Brain microvascular endothelial cell (primary cell): ENCODE results near the gene STARD7.

Experiments
- DNase-seq: peaks from one replicate; pipeline ENCODE4 v3.0.0-alpha.2; 2020
- H3K27ac ChIP-seq: fragments of 250-450 bp; sonication (Bioruptor Pico); 2 replicates; pipeline ENCODE4 v1.5.1; 2020; ENCODE audit warnings: mild to moderate bottlenecking, moderate library complexity
- H3K27me3 ChIP-seq: fragments of 250-450 bp; sonication (Bioruptor Pico); replicated peaks from 2 replicates; pipeline ENCODE4 v1.5.1; 2020; ENCODE audit warnings: mild to moderate bottlenecking
- H3K36me3 ChIP-seq: fragments of 250-450 bp; sonication (Bioruptor Pico); replicated peaks from 2 replicates; pipeline ENCODE4 v1.5.1; 2020; ENCODE audit warnings: mild to moderate bottlenecking
- H3K4me3 ChIP-seq: 2 replicates; pipeline ENCODE4 v1.5.1; 2011; ENCODE audit warnings: low read depth, mild to moderate bottlenecking, control low read depth, low read length, moderate library complexity
- CTCF ChIP-seq: IDR thresholded peaks from 2 replicates; pipeline ENCODE4 v1.5.1; 2011; ENCODE audit warnings: low read depth, mild to moderate bottlenecking, moderate library complexity, low read length, control low read depth, inconsistent platforms; ENCODE audit errors: missing control alignments
- in situ Hi-C: cut with HindIII; loops from 2 replicates; pipeline ENCODE4 v1.10.0; 2017; ENCODE audit warnings: low sequenced_read_pairs, low pct_ligation_motif_present

STARD7 gene

GRCh38 chr2:96212339-96212738 lies 3.7 kb upstream of the STARD7 start:
- in situ Hi-C loops = no loop called here
- Histone ChIP-seq H3K27me3 (no peaks in the 10 kb centered on the region), H3K27ac (no peak overlapping the region), H3K4me3 (no peak overlapping the region), H3K36me3 (no peaks in the 10 kb centered on the region)
- TF ChIP-seq CTCF = no peak
- no peak for DNase-seq

- H3K27ac ChIP-seq = no peak overlapping the region
- no peaks in the 10 kb centered on the region for H3K36me3 ChIP-seq
- no peaks in the 10 kb centered on the region for H3K27me3 ChIP-seq
- no peak for DNase-seq
- peak overlapping the region; percentile 88 for H3K4me3 ChIP-seq
- in situ Hi-C loops = no loop called here
- TF ChIP-seq CTCF = no peak
Observed at GRCh38 chr2:96209729-96210085, 1.1 kb upstream of the STARD7 start.

- in situ Hi-C loops = no loop called here
- no peaks in the 10 kb centered on the region for H3K36me3 ChIP-seq
- peak overlapping the region; percentile 88 for H3K4me3 ChIP-seq
- no peak for TF ChIP-seq CTCF
- DNase-seq = no peak
- H3K27ac ChIP-seq = peak overlapping the region; percentile 8
- H3K27me3 ChIP-seq = no peaks in the 10 kb centered on the region
Observed at GRCh38 chr2:96209011-96209728, 543 bp upstream of the STARD7 start.

DNA sequence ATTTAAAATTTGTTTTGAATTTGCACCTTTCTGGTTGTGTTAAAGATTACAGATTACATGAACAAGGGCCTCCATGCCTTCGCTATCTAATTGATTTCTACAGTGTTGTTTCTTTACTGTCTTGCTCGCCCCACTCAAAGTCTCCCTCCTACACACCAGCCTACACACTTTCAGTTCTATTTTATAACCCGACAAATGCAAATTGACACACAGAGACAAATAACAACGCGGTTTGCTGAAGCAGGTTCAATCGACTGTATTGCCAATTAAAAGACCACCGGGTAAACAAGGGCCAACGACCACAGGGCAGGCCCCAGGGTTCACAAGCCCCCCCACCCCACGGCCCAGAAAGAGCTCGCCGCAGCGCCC lies 869 bp downstream of the STARD7 start:
- no peaks in the 10 kb centered on the region for H3K36me3 ChIP-seq
- in situ Hi-C loops = no loop called here
- no peak for DNase-seq

GRCh38 chr2:96207073-96207773 lies 1.4 kb downstream of the STARD7 start:
- in situ Hi-C loops = no loop called here
- H3K27me3 ChIP-seq = no peaks in the 10 kb centered on the region
- DNase-seq = no peak
- no peak for TF ChIP-seq CTCF
- H3K4me3 ChIP-seq = peak overlapping the region; percentile 88
- no peaks in the 10 kb centered on the region for H3K36me3 ChIP-seq
- H3K27ac ChIP-seq = peak overlapping the region; percentile 78

More for the DNA sequence above, 869 bp downstream of the STARD7 start:
- TF ChIP-seq CTCF = no peak
- H3K27ac ChIP-seq = peak overlapping the region; percentile 78
- peak overlapping the region; percentile 88 for H3K4me3 ChIP-seq
- H3K27me3 ChIP-seq = no peaks in the 10 kb centered on the region
